Activated naive CD8-positive, alpha-beta T cell (primary cell): ENCODE results near the gene PELI1.

ENCODE experiments used
- H3K27ac Mint-ChIP-seq: one replicate; pipeline ENCODE4 v1.8.0; 2021; ENCODE audit warnings: mixed read lengths
- H3K27me3 Mint-ChIP-seq: one replicate; pipeline ENCODE4 v1.8.0; 2021; ENCODE audit warnings: mixed read lengths
- H3K36me3 Mint-ChIP-seq: one replicate; pipeline ENCODE4 v1.8.0; 2021; ENCODE audit warnings: mixed read lengths
- H3K4me1 Mint-ChIP-seq: one replicate; pipeline ENCODE4 v1.8.0; 2021; ENCODE audit warnings: low read depth, mixed read lengths
- H3K4me3 Mint-ChIP-seq: one replicate; pipeline ENCODE4 v1.8.0; 2021; ENCODE audit warnings: mild to moderate bottlenecking, mixed read lengths
- H3K9me3 Mint-ChIP-seq: one replicate; pipeline ENCODE4 v1.8.0; 2021; ENCODE audit warnings: low read depth, mixed read lengths

Gene PELI1

GRCh38 chr2:64063454-64063853 lies 80.8 kb downstream of the PELI1 start:
- Mint-ChIP-seq H3K36me3 (no peaks in the 10 kb centered on the region), H3K27me3 (no peaks in the 10 kb centered on the region), H3K27ac (peak overlapping the region; percentile 52), H3K4me3 (no peak overlapping the region), H3K4me1 (peaks cover 35% of the 10 kb centered on the region), H3K9me3 (no peaks in the 10 kb centered on the region)

- H3K36me3 Mint-ChIP-seq, result no peaks in the 10 kb centered on the region
- peaks cover 35% of the 10 kb centered on the region for H3K4me1 Mint-ChIP-seq
- peak overlapping the region; percentile 43 for H3K27ac Mint-ChIP-seq
- H3K9me3 Mint-ChIP-seq, result no peaks in the 10 kb centered on the region
- no peak overlapping the region for H3K4me3 Mint-ChIP-seq
- no peaks in the 10 kb centered on the region for H3K27me3 Mint-ChIP-seq
Observed at GRCh38 chr2:64062840-64063239, 81.4 kb downstream of the PELI1 start.

DNA sequence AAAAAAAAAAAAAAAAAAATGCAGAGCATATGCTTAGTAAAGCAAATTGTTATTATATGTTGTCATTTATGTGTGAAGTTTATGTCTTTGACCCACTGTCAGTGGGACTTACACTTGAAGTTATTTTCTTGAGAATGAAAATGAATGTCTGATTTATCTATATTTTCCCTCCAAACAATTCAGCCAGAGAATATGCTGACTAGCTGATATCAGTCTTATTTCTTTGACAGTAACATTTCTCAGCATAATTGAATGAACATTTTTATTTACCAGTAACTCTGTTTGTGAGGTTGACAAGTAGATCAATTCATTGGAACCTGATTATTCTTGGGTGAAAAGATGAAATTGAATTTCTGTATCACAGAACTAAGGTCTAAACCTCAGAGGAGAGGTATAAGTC lies 85.0 kb downstream of the PELI1 start:
- no peaks in the 10 kb centered on the region for H3K27me3 Mint-ChIP-seq
- H3K4me1 Mint-ChIP-seq, result peaks cover 29% of the 10 kb centered on the region
- H3K4me3 Mint-ChIP-seq, result no peak overlapping the region
- H3K9me3 Mint-ChIP-seq, result no peaks in the 10 kb centered on the region
- H3K36me3 Mint-ChIP-seq, result no peaks in the 10 kb centered on the region
- H3K27ac Mint-ChIP-seq, result no peak overlapping the region

DNA sequence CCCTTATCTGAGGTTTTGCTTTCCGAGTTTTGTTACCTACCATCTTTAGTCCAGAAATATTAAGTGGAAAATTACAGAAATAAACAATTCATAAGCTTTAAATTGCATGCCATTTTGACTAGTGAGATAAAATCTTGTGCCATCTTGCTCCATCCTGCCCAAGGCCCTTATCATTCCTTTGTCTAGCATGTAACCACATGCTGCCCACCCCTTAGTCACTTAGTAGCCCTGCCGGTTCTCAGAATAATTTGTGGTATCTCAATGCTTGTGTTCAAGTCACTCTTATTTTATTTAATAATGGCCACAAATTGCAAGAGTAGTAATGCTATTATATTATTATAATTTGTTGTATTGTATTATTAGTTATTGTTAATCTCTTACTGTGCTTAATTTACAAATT lies 88.2 kb downstream of the PELI1 start:
- H3K4me1 Mint-ChIP-seq, result peaks cover 39% of the 10 kb centered on the region
- H3K27me3 Mint-ChIP-seq, result no peaks in the 10 kb centered on the region
- no peaks in the 10 kb centered on the region for H3K36me3 Mint-ChIP-seq
- H3K27ac Mint-ChIP-seq, result no peak overlapping the region
- H3K4me3 Mint-ChIP-seq, result no peak overlapping the region
- H3K9me3 Mint-ChIP-seq, result no peaks in the 10 kb centered on the region

DNA sequence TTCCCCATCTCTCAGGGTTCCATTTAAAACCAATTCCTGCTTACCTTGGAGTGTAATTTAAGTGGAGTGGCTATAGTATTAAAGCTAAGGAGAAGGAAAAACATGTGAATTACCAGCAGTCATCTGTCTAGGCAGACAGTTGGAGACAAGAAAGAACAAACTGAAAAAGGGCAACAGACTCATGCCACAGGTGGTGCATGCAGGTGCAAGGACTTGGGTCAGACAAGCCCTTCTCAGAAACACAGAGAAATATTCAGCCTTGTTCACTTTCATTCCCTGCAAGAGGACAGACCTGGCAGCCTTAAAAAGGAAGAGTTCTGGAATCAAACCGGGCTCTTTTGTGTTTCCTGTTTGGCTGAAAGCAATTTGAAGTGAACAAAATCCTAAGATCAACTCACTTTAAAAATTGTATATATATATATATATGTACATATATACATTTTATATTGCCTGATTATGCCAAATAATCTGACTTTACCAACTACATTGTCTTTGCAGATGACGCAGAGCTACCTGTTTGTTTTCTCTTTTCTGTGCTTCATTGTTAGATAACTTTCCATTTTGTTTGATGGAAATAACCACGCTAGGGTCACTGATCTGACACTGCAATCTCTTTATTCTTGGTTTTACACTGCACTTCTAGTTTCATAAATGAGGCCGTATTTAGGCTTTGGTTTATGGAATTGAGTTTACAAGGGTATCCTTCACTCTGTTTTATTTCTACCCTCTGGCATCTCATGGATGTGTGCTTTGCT lies 89.9 kb downstream of the PELI1 start:
- Mint-ChIP-seq H3K4me3 (no peak overlapping the region), H3K4me1 (peaks cover 47% of the 10 kb centered on the region), H3K9me3 (no peaks in the 10 kb centered on the region), H3K27ac (peak overlapping the region; percentile 54), H3K36me3 (no peaks in the 10 kb centered on the region), H3K27me3 (no peaks in the 10 kb centered on the region)

GRCh38 chr2:64052463-64053241 lies 91.6 kb downstream of the PELI1 start:
- Mint-ChIP-seq H3K27me3 (no peaks in the 10 kb centered on the region), H3K4me1 (peaks cover 48% of the 10 kb centered on the region), H3K9me3 (no peaks in the 10 kb centered on the region), H3K4me3 (no peak overlapping the region), H3K36me3 (no peaks in the 10 kb centered on the region), H3K27ac (peak overlapping the region; percentile 64)

DNA sequence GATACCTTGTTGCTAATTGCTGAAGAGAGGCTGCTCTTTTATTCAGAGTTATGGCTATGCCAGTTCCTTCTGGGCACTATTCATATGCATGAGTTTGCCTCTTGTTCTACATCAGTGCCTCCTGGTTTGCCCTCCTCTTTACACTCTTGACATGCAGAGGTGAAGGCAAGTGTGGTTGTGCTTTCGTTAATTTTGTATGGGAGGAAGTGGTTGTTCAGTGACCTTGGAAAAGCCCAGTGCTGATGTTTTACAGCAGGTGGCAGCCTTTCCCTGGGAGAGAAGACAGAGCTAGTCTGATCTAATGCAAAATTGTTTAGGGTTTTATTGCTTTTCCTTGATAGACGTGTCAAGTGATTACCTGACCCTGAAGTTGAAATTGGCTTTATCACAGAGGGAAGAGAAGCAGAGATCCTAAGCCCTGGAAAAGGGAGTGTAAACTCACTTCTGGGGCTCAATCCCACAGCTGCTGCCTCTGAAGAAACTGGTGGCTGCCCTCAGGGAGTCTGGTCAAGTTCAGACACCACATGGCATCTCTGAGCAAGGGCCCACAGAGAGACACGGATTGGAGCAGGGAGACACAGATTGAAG lies 94.5 kb downstream of the PELI1 start:
- H3K27me3 Mint-ChIP-seq, result no peaks in the 10 kb centered on the region
- peak overlapping the region; percentile 77 for H3K27ac Mint-ChIP-seq
- no peaks in the 10 kb centered on the region for H3K9me3 Mint-ChIP-seq
- H3K36me3 Mint-ChIP-seq, result no peaks in the 10 kb centered on the region
- H3K4me1 Mint-ChIP-seq, result peaks cover 41% of the 10 kb centered on the region
- H3K4me3 Mint-ChIP-seq, result no peak overlapping the region

DNA sequence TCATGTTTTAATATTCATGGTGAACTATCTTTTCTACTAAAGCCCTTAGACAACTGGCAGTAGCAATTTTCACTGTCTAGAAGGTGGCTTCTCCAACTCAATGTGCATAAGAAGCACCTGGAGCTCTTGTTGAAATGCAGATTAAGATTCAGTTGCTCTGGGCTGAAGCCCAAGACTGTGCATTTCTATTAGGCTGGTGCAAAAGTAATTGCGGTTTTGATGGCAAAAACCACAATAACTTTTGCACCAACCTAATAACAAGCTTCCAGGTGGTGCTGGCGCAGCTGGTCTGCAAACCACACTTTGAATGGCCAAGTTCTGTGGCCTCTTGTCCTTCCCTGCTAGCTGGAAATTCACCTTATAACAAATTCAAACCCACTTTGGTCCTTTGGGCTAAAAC lies 98.3 kb downstream of the PELI1 start:
- Mint-ChIP-seq H3K27ac (no peak overlapping the region), H3K9me3 (no peaks in the 10 kb centered on the region)

More for the DNA sequence above, 98.3 kb downstream of the PELI1 start:
- H3K36me3 Mint-ChIP-seq, result no peaks in the 10 kb centered on the region
- peaks cover 11% of the 10 kb centered on the region for H3K4me1 Mint-ChIP-seq
- H3K27me3 Mint-ChIP-seq, result no peaks in the 10 kb centered on the region
- H3K4me3 Mint-ChIP-seq, result no peak overlapping the region
